HCT116 (cell line): ENCODE results near the gene OPCML. TPM values are rescaled to one million over a fixed set of nuclear protein-coding genes. Genes with fewer than 3 reads are reported as not detected.

Experiments used
- ATAC-seq: fragments of 200-7000 bp; cut with Tn5 transposase; 2 replicates; pipeline ENCODE4 v1.9.1; 2020; ENCODE audit warnings: mild to moderate bottlenecking, moderate library complexity
- BruUV-seq: library from RNA; stranded (reverse); fragments of 400-500 nt; replicated peaks from 2 replicates; lab custom pipeline; 2021; lab: Mats Ljungman, UMichigan
- CTCF ChIA-PET: fragments of 300-600 bp; sonication (Branson Sonifier 250); formaldehyde crosslinking; loops from one replicate; lab custom pipeline; 2021; ENCODE audit warnings: antibody characterized with exemption; lab: Charles Lee
- POLR2A ChIA-PET: fragments of 300-600, 350-600 bp; sonication (Branson Sonifier 250); formaldehyde crosslinking; loops from one replicate; lab custom pipeline; 2021; ENCODE audit warnings: antibody characterized with exemption; lab: Charles Lee
- RAD21 ChIA-PET, 2 experiments: fragments of 300-600 bp; sonication (Branson Sonifier 250); formaldehyde crosslinking; loops; one replicate each; lab custom pipeline; 2023; ENCODE audit warnings: low total read pairs in 2 of 2; ENCODE audit not compliant: uncharacterized antibody in 2 of 2, unreplicated experiment in 2 of 2, low non-redundant PET in 1 of 2; lab: Charles Lee
- DNase-seq: peaks from one replicate; pipeline ENCODE4 v3.0.0-alpha.2; 2010; ENCODE audit warnings: low read depth, low spot score
- H2AFZ ChIP-seq: fragments of 200-600 bp; shearing (Covaris generic), sonication (generic); 2 replicates; pipeline ENCODE4 v1.6.1; 2017; ENCODE audit warnings: low read depth, mixed run types, mixed read lengths, antibody characterized with exemption, low read length; ENCODE audit not compliant: poor library complexity, severe bottlenecking
- H3K27ac ChIP-seq: 2 replicates; pipeline ENCODE4 v1.5.1; 2012; ENCODE audit warnings: low read depth, low read length
- H3K27me3 ChIP-seq: fragments of 200-600 bp; sonication (generic); 2 replicates; pipeline ENCODE4 v1.6.1; 2016; ENCODE audit warnings: mixed run types, low read length, mixed read lengths; ENCODE audit not compliant: insufficient read depth
- H3K36me3 ChIP-seq, 2 experiments: fragments of 200-500 bp in 1 of 2; fragments of 200-600 bp in 1 of 2; sonication (Bioruptor generic) in 1 of 2; sonication (generic) in 1 of 2; 2 replicates each; pipeline versions ENCODE4 v1.5.1 to v1.6.1; 2014 to 2016; ENCODE audit warnings: low read length in 2 of 2, inconsistent platforms in 1 of 2, mixed read lengths in 1 of 2, mixed run types in 1 of 2; ENCODE audit not compliant: insufficient read depth in 2 of 2, control insufficient read depth in 1 of 2
- H3K4me1 ChIP-seq, 2 experiments: fragments of 200-600 bp in 1 of 2; sonication (generic) in 1 of 2; 2 replicates each; pipeline versions ENCODE4 v1.5.1 to v1.6.1; 2012 to 2017; ENCODE audit warnings: low read length in 2 of 2, inconsistent platforms in 1 of 2, mild to moderate bottlenecking in 1 of 2, mixed read lengths in 1 of 2, mixed run types in 1 of 2, moderate library complexity in 1 of 2; ENCODE audit not compliant: insufficient read depth in 2 of 2, control insufficient read depth in 1 of 2
- H3K4me2 ChIP-seq: fragments of 200-600 bp; sonication (generic); 2 replicates; pipeline ENCODE4 v1.6.1; 2017; ENCODE audit warnings: mixed run types, low read length, mixed read lengths
- H3K4me3 ChIP-seq, 2 experiments: fragments of 200-600 bp in 1 of 2; sonication (generic) in 1 of 2; replicated peaks in 1 of 2; 2 replicates each; pipeline ENCODE4 v1.5.1; 2011 to 2016; ENCODE audit warnings: low read length in 2 of 2, control low read depth in 1 of 2, low read depth in 1 of 2, mild to moderate bottlenecking in 1 of 2, mixed read lengths in 1 of 2, mixed run types in 1 of 2
- H3K79me2 ChIP-seq: fragments of 200-600 bp; sonication (generic); 2 replicates; pipeline ENCODE4 v1.6.1; 2017; ENCODE audit warnings: mild to moderate bottlenecking, mixed run types, low read length, moderate library complexity, mixed read lengths; ENCODE audit not compliant: insufficient read depth
- H3K9ac ChIP-seq: fragments of 200-600 bp; sonication (generic); 2 replicates; pipeline ENCODE4 v1.6.1; 2016; ENCODE audit warnings: low read length, mixed read lengths
- H3K9me2 ChIP-seq: fragments of 200-600 bp; sonication (generic), shearing (Covaris generic); 2 replicates; pipeline ENCODE4 v1.6.1; 2017; ENCODE audit warnings: mixed run types, mild to moderate bottlenecking, moderate library complexity; ENCODE audit not compliant: insufficient read depth
- H3K9me3 ChIP-seq, 2 experiments: fragments of 200-500 bp in 1 of 2; fragments of 200-600 bp in 1 of 2; sonication (Bioruptor generic) in 1 of 2; sonication (generic) in 1 of 2; 2 replicates each; pipeline ENCODE4 v1.6.1; 2014 to 2017; ENCODE audit warnings: low read length in 2 of 2, mixed read lengths in 2 of 2, inconsistent platforms in 1 of 2, low read depth in 1 of 2, mild to moderate bottlenecking in 1 of 2, mixed run types in 1 of 2, moderate library complexity in 1 of 2; ENCODE audit not compliant: control insufficient read depth in 1 of 2, insufficient read depth in 1 of 2
- H4K20me1 ChIP-seq: fragments of 200-600 bp; sonication (generic), shearing (Covaris generic); 2 replicates; pipeline ENCODE4 v1.6.1; 2017; ENCODE audit warnings: mixed run types, mild to moderate bottlenecking, moderate library complexity; ENCODE audit not compliant: insufficient read depth
- POLR2A ChIP-seq: IDR thresholded peaks from 2 replicates; pipeline ENCODE4 v1.7.0; 2011; ENCODE audit warnings: borderline replicate concordance; ENCODE audit not compliant: insufficient read depth, insufficient read length; ENCODE audit errors: extremely low read depth
- RAD21 ChIP-seq: IDR thresholded peaks from 2 replicates; pipeline ENCODE4 v1.6.1; 2012; ENCODE audit warnings: low read depth, mild to moderate bottlenecking
- SRF ChIP-seq: IDR thresholded peaks from 2 replicates; pipeline ENCODE4 v1.6.1; 2012; ENCODE audit warnings: low read depth
- YY1 ChIP-seq: IDR thresholded peaks from 2 replicates; pipeline ENCODE4 v1.6.1; 2011; ENCODE audit warnings: low read length, low read depth, moderate library complexity, mild to moderate bottlenecking; ENCODE audit not compliant: insufficient replicate concordance; ENCODE audit errors: extremely low read depth
- ZNF274 ChIP-seq: fragments of 200-500 bp; sonication (Bioruptor generic); IDR thresholded peaks from 2 replicates; pipeline ENCODE4 v1.6.1; 2014; ENCODE audit warnings: mild to moderate bottlenecking, low read depth, low read length, inconsistent platforms
- intact Hi-C: fragments of 100-400 bp; cut with micrococcal nuclease; formaldehyde crosslinking; loops from 2 replicates; pipeline ENCODE4 v1.10.0; 2022
- total RNA-seq: library from RNA; stranded (reverse); gene quantifications from one replicate; pipeline ENCODE4 v1.2.1, GENCODE V29; 2021; ENCODE audit not compliant: unreplicated experiment
- TF ChIP-seq, protein P1 (sequence below), 3 experiments: fragments of 200-600 bp in 1 of 3; sonication (generic) in 1 of 3; IDR thresholded peaks in 2 of 3; conservative IDR thresholded peaks in 1 of 3; 2 replicates each; pipeline ENCODE4 v1.5.1; 2012 to 2017; ENCODE audit warnings: low read depth in 2 of 3, low read length in 2 of 3, antibody characterized with exemption in 1 of 3, borderline replicate concordance in 1 of 3, control low read depth in 1 of 3, mild to moderate bottlenecking in 1 of 3, mixed read lengths in 1 of 3, mixed run types in 1 of 3, moderate library complexity in 1 of 3; ENCODE audit not compliant: insufficient read depth in 1 of 3
- TF ChIP-seq, protein P2 (sequence below): IDR thresholded peaks from 2 replicates; pipeline ENCODE4 v1.6.1; 2011; ENCODE audit warnings: mild to moderate bottlenecking, low read length, moderate library complexity; ENCODE audit not compliant: insufficient replicate concordance; ENCODE audit errors: extremely low read depth
- TF ChIP-seq, protein P3 (sequence below): IDR thresholded peaks from 2 replicates; pipeline ENCODE4 v1.6.1; 2012

The OPCML gene
- total RNA-seq, 1 experiment from 2014 or later: not detected

DNA sequence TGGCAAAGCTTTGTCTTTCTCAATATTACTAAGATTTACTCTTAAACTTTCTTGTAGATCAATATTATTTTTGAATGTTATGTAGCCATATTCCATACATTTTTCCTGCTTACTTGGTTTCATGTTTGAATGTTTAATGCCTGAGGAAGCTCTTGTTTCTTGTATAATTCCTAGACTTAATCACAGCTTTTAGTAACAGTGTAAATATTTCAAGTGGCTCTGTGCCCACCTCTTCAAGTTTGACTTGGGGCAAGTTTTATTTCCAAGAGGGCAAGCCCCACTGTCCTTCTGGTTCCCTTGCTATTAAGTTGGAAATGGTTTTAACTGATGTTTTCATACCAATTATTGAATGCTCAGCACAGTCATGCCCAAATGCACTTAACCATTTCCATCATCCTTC lies 1004.1 kb downstream of the OPCML start:
- peaks cover 6 to 33% of the 10 kb centered on the region in 2 experiments; a peak in 3 of 4 replicates for H3K9me3 ChIP-seq
- CTCF ChIA-PET: no interaction called here
- TF ChIP-seq SRF (no peak), POLR2A (no peak), ZNF274 (no peak), YY1 (no peak), RAD21 (no peak)
- TF ChIP-seq, protein P1, sequence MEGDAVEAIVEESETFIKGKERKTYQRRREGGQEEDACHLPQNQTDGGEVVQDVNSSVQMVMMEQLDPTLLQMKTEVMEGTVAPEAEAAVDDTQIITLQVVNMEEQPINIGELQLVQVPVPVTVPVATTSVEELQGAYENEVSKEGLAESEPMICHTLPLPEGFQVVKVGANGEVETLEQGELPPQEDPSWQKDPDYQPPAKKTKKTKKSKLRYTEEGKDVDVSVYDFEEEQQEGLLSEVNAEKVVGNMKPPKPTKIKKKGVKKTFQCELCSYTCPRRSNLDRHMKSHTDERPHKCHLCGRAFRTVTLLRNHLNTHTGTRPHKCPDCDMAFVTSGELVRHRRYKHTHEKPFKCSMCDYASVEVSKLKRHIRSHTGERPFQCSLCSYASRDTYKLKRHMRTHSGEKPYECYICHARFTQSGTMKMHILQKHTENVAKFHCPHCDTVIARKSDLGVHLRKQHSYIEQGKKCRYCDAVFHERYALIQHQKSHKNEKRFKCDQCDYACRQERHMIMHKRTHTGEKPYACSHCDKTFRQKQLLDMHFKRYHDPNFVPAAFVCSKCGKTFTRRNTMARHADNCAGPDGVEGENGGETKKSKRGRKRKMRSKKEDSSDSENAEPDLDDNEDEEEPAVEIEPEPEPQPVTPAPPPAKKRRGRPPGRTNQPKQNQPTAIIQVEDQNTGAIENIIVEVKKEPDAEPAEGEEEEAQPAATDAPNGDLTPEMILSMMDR (IDR thresholded peaks at IDR 0.05 in 2 of 3, conservative IDR thresholded peaks at IDR 0.05 in 1 of 3; ENCODE audit: borderline replicate concordance in 1 of 3, insufficient read depth in 1 of 3, low read depth in 2 of 3, low read length in 2 of 3): no peak
- TF ChIP-seq, protein P2, sequence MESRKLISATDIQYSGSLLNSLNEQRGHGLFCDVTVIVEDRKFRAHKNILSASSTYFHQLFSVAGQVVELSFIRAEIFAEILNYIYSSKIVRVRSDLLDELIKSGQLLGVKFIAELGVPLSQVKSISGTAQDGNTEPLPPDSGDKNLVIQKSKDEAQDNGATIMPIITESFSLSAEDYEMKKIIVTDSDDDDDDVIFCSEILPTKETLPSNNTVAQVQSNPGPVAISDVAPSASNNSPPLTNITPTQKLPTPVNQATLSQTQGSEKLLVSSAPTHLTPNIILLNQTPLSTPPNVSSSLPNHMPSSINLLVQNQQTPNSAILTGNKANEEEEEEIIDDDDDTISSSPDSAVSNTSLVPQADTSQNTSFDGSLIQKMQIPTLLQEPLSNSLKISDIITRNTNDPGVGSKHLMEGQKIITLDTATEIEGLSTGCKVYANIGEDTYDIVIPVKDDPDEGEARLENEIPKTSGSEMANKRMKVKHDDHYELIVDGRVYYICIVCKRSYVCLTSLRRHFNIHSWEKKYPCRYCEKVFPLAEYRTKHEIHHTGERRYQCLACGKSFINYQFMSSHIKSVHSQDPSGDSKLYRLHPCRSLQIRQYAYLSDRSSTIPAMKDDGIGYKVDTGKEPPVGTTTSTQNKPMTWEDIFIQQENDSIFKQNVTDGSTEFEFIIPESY: no peak
- TF ChIP-seq, protein P3, sequence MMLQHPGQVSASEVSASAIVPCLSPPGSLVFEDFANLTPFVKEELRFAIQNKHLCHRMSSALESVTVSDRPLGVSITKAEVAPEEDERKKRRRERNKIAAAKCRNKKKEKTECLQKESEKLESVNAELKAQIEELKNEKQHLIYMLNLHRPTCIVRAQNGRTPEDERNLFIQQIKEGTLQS: no peak
- TF ChIP-seq, all 23 proteins: peak for 0
- ChIA-PET POLR2A (no interaction called here), RAD21 (no interaction called here)
- intact Hi-C loops: no loop called here
- H3K4me2 ChIP-seq: no peak overlapping the region
- H3K79me2 ChIP-seq: no peaks in the 10 kb centered on the region
- H3K9ac ChIP-seq: no peak overlapping the region
- no peaks in the 10 kb centered on the region for H3K4me1 ChIP-seq
- no peaks in the 10 kb centered on the region for H4K20me1 ChIP-seq
- no peaks in the 10 kb centered on the region for H3K36me3 ChIP-seq
- no peak for ATAC-seq
- H3K27me3 ChIP-seq: no peaks in the 10 kb centered on the region
- DNase-seq: no peak
- H3K9me2 ChIP-seq: no peaks in the 10 kb centered on the region
- H3K27ac ChIP-seq: no peak overlapping the region
- no peak overlapping the region for H3K4me3 ChIP-seq
- no TSS peak for BruUV-seq
- H2AFZ ChIP-seq: no peak overlapping the region
